Stomach smooth muscle (tissue), 2 donors: ENCODE results near the gene RELCH.

Source experiments
- H3K27ac ChIP-seq: one replicate; pipeline ENCODE4 v1.7.0; 2013; ENCODE audit warnings: mild to moderate bottlenecking, low read length, inconsistent platforms
- H3K27me3 ChIP-seq, 2 donors: one replicate each; pipeline ENCODE4 v1.7.0; 2013; ENCODE audit warnings: low read length in 2 of 2; ENCODE audit not compliant: insufficient read depth in 2 of 2, control insufficient read depth in 1 of 2
- H3K36me3 ChIP-seq, 2 donors: one replicate each; pipeline ENCODE4 v1.7.0; 2013; ENCODE audit warnings: low read length in 2 of 2; ENCODE audit not compliant: control insufficient read depth in 2 of 2, insufficient read depth in 2 of 2
- H3K4me1 ChIP-seq: one replicate; pipeline ENCODE4 v1.7.0; 2013; ENCODE audit warnings: low read length; ENCODE audit not compliant: control insufficient read depth, insufficient read depth
- H3K4me3 ChIP-seq, 2 donors: one replicate each; pipeline ENCODE4 v1.7.0; 2013; ENCODE audit warnings: low read length in 2 of 2
- H3K9ac ChIP-seq, 2 donors: one replicate each; pipeline ENCODE4 v1.7.0; 2013; ENCODE audit warnings: low read length in 2 of 2, mild to moderate bottlenecking in 1 of 2
- H3K9me3 ChIP-seq, 2 donors: one replicate each; pipeline ENCODE4 v1.7.0; 2013; ENCODE audit warnings: low read length in 2 of 2; ENCODE audit not compliant: control insufficient read depth in 2 of 2
- donor health status: healthy.
- donor health status: Pancreatic carcinoma.

Gene RELCH

DNA sequence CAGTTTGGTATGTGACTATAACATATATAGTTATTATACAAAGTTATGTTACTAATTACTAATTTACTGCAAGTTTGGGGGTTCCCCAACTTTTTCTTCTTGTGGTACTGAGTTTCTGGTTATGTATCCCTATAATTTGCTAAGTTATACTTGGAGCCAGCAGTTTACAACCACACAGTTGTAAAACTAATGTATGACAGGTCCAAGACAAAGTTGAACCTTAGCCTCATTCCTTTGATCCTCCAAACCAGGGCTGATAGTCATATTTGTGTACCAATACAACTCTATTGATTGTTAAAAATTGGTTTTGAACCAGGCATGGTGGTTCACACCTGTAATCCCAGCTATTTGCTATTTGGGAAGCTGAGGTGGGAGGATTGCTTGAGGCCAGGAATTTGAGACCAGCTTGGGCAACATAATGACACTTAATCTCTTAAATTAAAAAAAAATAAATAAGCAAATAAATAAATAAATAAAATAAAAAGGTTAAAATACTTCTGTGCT is 24.3 kb downstream of the RELCH start:
- H3K27ac ChIP-seq: no peak overlapping the region
- H3K27me3 ChIP-seq: no peaks in the 10 kb centered on the region
- no peaks in the 10 kb centered on the region for H3K4me1 ChIP-seq
- H3K9ac ChIP-seq: no peak overlapping the region
- no peaks in the 10 kb centered on the region for H3K9me3 ChIP-seq
- peaks cover 10% of the 10 kb centered on the region in 2 donors for H3K36me3 ChIP-seq
- no peak overlapping the region for H3K4me3 ChIP-seq

DNA sequence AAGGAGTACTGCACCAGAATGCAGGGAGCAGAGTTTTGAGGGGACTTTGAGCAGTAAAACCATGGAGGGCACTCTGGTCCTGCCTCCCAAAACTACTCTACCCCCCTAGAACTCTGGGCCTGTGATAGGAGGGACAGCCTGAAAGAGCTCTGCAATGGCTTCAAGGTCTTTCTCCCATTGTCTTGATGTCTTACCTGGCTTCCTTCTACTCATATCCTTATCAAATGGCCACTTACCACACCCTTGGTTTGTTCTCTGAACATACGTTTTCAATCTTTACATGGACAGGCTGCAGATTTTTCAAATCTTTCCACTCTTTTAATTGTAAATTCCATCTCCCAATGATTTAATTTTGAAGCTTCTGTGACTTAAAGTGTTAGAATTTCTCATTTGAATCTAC is 27.7 kb downstream of the RELCH start:
- Histone ChIP-seq H3K27ac (no peak overlapping the region), H3K4me1 (no peaks in the 10 kb centered on the region), H3K9me3 (no peaks in the 10 kb centered on the region), H3K27me3 (no peaks in the 10 kb centered on the region), H3K9ac (no peak overlapping the region), H3K4me3 (no peak overlapping the region), H3K36me3 (peaks cover 10% of the 10 kb centered on the region in 2 donors)

DNA sequence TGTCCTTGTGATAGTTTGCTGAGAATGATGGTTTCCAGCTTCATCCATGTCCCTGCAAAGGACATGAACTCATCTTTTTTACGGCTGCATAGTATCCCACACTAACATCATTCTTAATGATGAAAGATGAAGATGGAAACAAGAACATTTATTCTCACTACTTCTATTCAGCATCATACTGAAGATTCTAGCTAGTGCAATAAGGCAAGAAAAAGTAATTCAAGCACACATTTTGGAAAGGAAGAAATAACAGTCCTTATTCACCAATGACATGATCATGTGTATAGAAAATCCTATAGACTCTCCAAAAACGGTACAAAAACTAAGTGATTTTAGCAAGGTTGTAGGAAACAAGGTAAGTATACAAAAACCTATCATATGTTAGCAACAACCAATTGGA is 37.2 kb downstream of the RELCH start:
- Histone ChIP-seq H3K9me3 (no peaks in the 10 kb centered on the region), H3K36me3 (peaks cover 5 to 22% of the 10 kb centered on the region in 2 donors), H3K4me3 (no peak overlapping the region), H3K27ac (no peak overlapping the region), H3K27me3 (no peaks in the 10 kb centered on the region), H3K4me1 (no peaks in the 10 kb centered on the region), H3K9ac (no peak overlapping the region)

DNA sequence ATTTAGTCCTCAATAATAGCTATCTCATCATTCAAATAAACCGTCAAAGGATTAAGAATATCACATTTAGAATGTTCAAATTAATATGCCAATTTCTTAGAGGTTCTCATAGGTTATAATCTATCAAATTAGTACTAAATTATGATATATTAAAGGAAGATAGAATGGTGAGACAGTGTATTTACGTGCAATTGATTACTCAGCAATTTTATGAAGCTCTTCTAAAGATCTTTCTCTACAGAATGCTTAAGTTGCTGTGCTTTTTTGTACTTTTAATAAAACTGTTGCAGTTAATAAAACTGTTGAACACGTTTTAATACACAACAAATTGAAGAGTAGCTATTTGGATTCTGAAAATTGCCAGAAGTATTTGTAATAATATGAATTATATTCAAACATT is 39.0 kb downstream of the RELCH start:
- Histone ChIP-seq H3K9ac (no peak overlapping the region), H3K4me3 (no peak overlapping the region), H3K27me3 (no peaks in the 10 kb centered on the region), H3K9me3 (no peaks in the 10 kb centered on the region), H3K36me3 (peaks cover 9 to 31% of the 10 kb centered on the region in 2 donors), H3K27ac (no peak overlapping the region), H3K4me1 (no peaks in the 10 kb centered on the region)

DNA sequence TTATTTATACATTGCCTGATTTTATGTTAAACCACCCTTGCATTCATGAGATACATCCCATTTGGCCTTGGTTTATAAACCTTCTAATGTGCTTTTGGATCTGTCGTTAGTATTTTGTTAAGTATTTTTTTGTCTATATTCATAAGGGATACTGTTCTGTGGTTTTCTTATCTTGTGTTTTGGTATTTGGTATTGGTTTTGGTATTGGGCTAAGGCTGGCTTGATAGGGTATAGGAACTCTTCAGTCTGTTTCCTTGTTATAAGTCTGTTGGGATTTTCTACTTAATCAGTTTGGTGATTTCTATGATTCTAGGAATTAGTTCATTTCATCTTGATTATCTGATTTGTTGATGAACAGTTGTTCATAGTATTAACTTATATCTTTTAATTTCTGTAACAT is 49.2 kb downstream of the RELCH start:
- no peak overlapping the region for H3K9ac ChIP-seq
- H3K36me3 ChIP-seq: peaks cover 9 to 16% of the 10 kb centered on the region in 2 donors
- no peaks in the 10 kb centered on the region for H3K4me1 ChIP-seq
- H3K9me3 ChIP-seq: no peaks in the 10 kb centered on the region
- no peak overlapping the region for H3K4me3 ChIP-seq
- H3K27me3 ChIP-seq: no peaks in the 10 kb centered on the region
- H3K27ac ChIP-seq: no peak overlapping the region

DNA sequence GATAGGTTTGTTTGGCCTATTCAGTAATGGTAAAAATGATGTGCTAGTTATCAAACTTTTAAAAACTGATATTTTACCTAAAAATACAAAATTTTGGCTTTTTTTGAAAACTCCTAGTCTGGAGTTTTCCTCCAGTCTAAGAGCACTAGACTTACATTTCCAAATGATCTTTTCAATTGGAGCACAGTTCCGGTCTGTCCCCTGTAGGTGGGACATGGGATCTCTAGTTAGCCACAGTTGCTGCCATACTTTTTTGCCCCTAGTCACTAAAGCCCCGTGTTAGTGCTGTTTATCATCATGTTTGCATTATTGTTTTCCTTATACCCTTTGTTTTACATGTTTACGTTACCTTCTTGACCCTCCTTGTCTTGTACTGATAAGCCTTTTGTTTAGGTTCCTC is 52.4 kb downstream of the RELCH start:
- H3K4me1 ChIP-seq: no peaks in the 10 kb centered on the region
- no peak overlapping the region for H3K9ac ChIP-seq
- H3K36me3 ChIP-seq: peaks cover 0 to 6% of the 10 kb centered on the region in 2 donors

DNA sequence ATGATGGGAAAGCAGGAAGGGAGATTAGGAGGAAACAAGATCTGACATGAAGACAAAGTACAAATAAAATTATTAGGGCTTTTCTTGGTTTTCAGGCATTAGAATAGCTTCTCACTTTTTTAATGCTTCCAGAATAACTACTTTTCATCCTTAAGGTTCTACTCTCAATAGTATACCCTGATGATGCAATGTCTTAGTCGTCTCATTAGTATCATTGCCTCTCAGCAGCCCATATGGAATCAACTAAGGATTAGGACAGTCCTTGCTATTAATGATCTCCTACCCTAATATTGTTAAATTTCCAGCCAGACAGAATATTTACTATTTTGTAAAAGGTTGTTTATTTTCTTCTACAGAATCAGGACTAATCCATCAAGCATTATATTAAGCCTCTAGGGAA is 55.9 kb downstream of the RELCH start:
- Histone ChIP-seq H3K9me3 (no peaks in the 10 kb centered on the region), H3K4me1 (no peaks in the 10 kb centered on the region), H3K27me3 (no peaks in the 10 kb centered on the region), H3K27ac (no peak overlapping the region), H3K36me3 (peaks cover 0 to 13% of the 10 kb centered on the region in 2 donors), H3K4me3 (no peak overlapping the region), H3K9ac (no peak overlapping the region)

More for the DNA sequence above, 52.4 kb downstream of the RELCH start:
- Histone ChIP-seq H3K27me3 (no peaks in the 10 kb centered on the region), H3K27ac (no peak overlapping the region), H3K9me3 (no peaks in the 10 kb centered on the region), H3K4me3 (no peak overlapping the region)

DNA sequence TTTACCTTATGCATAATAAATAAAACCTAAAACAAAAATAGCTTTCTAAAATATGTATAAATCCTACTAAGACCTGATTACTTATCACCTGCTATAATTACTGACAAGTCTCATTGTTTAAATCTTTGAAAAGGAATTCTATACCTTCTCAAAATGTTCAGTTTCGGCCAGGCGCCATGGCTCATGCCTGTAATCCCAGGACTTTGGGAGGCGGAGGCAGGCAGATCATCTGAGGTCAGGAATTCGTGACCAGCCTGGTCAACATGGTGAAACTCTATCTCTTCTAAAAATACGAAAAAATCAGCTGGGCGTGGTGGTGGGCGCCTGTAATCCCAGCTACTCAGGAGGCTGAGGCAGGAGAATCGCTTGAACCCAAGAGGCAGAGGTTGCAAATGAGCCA is 58.1 kb downstream of the RELCH start:
- peaks cover 0 to 6% of the 10 kb centered on the region in 2 donors for H3K36me3 ChIP-seq
- no peaks in the 10 kb centered on the region for H3K9me3 ChIP-seq
- no peak overlapping the region for H3K27ac ChIP-seq
- H3K4me3 ChIP-seq: no peak overlapping the region
- H3K27me3 ChIP-seq: no peaks in the 10 kb centered on the region
- no peaks in the 10 kb centered on the region for H3K4me1 ChIP-seq
- no peak overlapping the region for H3K9ac ChIP-seq

DNA sequence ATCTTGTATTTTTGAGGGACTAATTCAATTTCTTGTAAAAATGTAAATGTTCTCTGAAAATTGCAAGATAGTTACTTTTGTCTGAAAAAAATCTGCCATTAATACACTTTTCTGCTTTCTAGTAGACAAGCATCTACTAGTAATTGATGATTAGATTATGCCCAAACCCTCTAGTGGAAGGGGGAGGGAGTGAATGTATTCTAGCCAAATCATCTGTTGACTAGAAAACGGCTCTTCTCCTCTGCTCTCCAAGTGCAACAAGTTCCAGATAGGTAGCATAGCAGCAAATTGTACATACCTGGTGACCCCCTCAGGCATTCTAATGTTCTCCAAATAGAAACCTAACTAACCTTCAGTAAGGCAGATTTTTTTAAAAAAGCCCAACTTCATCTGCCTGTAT is 58.6 kb downstream of the RELCH start:
- H3K4me1 ChIP-seq: no peaks in the 10 kb centered on the region
- H3K27ac ChIP-seq: no peak overlapping the region
- H3K9me3 ChIP-seq: no peaks in the 10 kb centered on the region
- H3K4me3 ChIP-seq: no peak overlapping the region
- peaks cover 0 to 6% of the 10 kb centered on the region in 2 donors for H3K36me3 ChIP-seq
- no peaks in the 10 kb centered on the region for H3K27me3 ChIP-seq
- no peak overlapping the region for H3K9ac ChIP-seq

DNA sequence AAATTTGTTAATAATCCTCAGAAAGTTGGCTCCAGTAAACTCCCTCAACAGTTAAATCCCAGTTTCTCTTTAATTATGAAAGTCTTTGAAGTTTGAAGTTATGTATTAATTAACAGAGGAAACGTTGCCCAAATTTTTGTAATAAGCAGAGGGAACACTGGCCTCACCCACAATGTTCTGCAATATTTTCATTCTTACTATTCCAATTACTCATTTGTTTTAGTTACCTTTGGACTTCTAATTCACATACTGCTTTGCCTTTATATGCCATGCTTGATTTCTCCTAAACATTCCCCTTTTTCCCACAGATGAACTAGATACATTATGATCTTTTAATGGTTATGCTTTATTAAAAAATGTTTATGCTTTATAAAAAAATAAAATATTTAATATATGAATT is 61.3 kb downstream of the RELCH start:
- H3K27me3 ChIP-seq: no peaks in the 10 kb centered on the region
- H3K4me1 ChIP-seq: no peaks in the 10 kb centered on the region
- H3K4me3 ChIP-seq: no peak overlapping the region
- H3K36me3 ChIP-seq: peaks cover 0 to 6% of the 10 kb centered on the region in 2 donors
- H3K9ac ChIP-seq: no peak overlapping the region
- no peaks in the 10 kb centered on the region for H3K9me3 ChIP-seq
- no peak overlapping the region for H3K27ac ChIP-seq

DNA sequence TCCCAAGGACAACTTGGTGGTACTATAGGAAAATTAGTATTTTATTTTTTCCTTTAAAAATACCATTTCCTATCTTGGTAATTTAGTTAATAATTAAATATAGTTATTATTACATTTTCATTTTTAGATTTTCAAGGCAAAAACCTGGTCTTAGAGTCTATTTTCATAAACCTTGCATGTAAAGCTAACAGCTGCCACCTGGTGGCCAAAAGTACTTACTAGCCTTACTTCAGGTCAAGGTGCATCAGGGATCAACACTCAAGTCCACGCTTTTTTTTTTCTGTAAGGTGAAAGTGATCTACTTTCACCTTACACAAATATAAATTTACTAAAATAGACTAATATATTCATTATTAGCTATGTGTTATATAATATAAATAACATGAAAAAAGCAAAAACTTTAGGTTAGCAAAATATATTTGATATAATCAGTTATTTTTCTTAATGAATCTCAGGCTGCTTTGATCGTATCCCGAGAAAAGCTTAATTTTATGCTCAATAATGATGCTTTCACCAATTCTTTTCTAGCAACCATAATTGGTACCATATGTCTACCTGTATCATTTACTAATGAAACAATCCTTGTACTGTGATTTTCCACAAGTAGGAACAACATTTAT is 62.5 kb downstream of the RELCH start:
- Histone ChIP-seq H3K4me1 (no peaks in the 10 kb centered on the region), H3K36me3 (peaks cover 0 to 6% of the 10 kb centered on the region in 2 donors), H3K27ac (no peak overlapping the region), H3K9me3 (no peaks in the 10 kb centered on the region), H3K27me3 (no peaks in the 10 kb centered on the region), H3K4me3 (no peak overlapping the region), H3K9ac (no peak overlapping the region)
